Measurements from ENCODE around the gene OR52J3.
"Not testable (repeated sequence)": the region's sequence is repeated elsewhere in the genome, so short reads cannot be mapped to it uniquely, and the experiment has no call there.

The OR52J3 gene

DNA sequence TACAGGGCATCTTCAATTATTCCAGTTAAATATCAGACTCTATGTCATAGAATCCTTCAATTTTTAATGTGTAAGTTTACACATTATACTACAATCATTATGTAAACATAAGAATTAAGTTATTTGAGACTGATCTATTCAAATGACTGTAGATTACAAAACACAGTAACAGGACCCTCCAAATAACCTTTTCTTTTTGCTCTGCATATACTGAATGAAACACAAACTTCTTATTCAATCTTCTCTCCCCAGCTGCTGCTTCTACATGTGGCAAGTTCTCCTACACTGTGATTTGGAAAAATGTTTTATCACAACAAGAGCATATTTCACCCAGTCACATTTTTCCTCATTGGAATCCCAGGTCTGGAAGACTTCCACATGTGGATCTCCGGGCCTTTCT, at the start of gene OR52J3:
TSS of gene OR52J3 (plus strand) at position 301 of the 400 bp plus-strand sequence. CDS start at position 301, 0 bp downstream.
- no peak for DNase-seq (ENCODE audit: low spot score)

DNA sequence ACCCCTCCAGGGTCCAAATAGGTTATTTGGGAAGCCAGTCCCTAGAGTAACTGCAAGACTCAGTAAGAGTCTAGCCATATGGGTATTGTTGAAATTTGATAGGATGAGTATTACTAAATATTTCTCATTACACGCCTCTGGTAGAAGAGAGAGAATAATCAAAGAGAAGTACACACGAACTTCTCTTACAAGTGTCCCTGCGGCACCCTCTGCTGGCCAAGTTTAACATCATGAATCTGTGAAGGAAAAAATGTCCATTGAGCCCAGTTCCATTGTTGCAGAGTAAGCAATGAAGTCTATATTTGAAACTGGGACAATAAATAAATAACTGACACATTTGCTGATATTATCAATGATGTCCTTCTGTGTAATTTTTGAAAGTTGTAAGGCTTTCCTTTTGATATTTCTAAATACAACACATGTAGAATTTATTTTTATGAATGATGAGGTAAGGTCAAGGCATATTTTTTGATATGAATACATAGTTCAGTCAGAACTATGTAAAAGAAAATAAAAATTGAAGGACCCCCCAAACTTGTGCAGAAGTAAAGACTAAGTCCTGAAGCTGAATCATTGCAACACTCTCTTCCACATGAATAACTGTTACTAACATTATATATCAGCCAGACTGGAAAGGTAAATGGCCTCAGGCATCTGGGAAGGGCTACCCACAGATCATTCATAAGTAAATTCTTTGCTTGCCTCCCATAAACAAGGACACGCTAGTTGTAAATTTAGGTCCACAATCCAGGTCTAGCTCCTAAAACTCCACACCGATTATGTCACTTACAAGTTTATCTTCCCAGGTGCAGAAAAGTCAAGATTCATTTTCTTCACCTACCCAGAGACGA, 41.7 kb upstream of the OR52J3 start:
- peak; percentile 51 for DNase-seq (ENCODE audit: low spot score)

DNA sequence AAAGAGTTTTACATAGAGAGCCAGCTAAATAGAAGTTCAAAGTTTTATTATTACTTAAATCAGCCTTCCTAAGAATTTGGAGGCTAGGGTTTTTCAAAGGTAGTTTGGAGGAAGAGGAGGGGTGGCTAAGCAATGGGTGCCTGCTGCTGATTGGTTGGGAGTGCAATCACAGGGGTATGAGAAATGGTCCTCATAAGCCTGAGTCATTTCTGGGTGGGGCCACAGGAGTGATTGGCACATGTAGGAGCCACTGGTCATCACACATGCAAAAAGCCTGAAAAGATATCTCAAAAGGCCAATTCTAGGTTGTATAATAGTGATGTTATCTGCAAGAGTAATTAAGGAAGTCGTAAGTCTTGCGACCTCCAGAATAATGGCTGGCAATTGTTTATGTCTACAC, 38.8 kb upstream of the OR52J3 start:
- no peak for DNase-seq (ENCODE audit: low spot score)

- no peak for DNase-seq (ENCODE audit: low spot score)
These were observed 35.1 kb upstream of the OR52J3 start for GRCh38 chr11:5011254-5011653.

GRCh38 chr11:5013012-5013411, 33.3 kb upstream of the OR52J3 start:
- DNase-seq (ENCODE audit: low spot score), result no peak

GRCh38 chr11:5021996-5022395, 24.3 kb upstream of the OR52J3 start:
- DNase-seq (ENCODE audit: low spot score), result no peak

DNA sequence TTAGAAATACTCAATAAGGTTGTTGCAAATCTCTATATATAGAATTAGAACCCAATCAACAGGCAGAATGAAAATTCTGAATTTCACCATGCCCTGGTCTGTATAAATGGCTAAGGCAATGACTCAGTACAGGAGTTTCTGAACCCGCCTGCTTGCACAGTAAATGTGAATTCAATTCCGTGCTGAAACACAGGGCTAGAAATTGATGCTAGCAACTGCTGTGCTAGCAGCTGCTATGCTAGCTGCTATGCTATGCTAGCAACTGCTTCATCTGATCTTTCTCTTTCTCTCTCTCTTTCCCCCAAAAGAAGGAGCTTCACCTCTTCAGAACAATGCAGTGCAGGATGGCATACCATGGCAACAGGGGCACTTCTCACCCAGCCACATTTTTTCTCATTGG, 9.7 kb upstream of the OR52J3 start:
- no peak for DNase-seq (ENCODE audit: low spot score)

GRCh38 chr11:5037926-5038325, 8.4 kb upstream of the OR52J3 start:
- DNase-seq (ENCODE audit: low spot score), result no peak

GRCh38 chr11:5038341-5038740, 8.0 kb upstream of the OR52J3 start:
- no peak for DNase-seq (ENCODE audit: low spot score)

- no peak for DNase-seq (ENCODE audit: low spot score)
These were observed 5.5 kb upstream of the OR52J3 start for GRCh38 chr11:5040876-5041275.

DNA sequence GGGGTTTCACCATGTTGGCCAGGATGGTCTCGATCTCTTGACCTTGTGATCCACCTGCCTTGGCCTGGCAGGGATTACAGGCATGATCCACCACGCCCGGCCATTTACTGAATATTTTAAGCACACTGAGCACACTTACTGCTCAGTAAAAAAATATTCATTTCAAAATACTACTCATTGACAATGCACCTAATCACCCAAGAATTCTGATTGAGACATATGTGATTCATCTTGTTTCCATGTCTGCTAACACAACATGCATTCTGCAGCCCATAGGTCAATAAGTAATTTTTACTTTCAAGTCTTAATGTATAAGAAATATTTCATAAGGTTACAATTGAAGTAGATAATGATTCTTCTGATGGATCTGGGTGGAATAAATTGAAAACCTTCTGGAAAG, 4.2 kb upstream of the OR52J3 start:
- DNase-seq (ENCODE audit: low spot score), result no peak

GRCh38 chr11:5043380-5043779, 2.9 kb upstream of the OR52J3 start:
- no peak for DNase-seq (ENCODE audit: low spot score)

DNA sequence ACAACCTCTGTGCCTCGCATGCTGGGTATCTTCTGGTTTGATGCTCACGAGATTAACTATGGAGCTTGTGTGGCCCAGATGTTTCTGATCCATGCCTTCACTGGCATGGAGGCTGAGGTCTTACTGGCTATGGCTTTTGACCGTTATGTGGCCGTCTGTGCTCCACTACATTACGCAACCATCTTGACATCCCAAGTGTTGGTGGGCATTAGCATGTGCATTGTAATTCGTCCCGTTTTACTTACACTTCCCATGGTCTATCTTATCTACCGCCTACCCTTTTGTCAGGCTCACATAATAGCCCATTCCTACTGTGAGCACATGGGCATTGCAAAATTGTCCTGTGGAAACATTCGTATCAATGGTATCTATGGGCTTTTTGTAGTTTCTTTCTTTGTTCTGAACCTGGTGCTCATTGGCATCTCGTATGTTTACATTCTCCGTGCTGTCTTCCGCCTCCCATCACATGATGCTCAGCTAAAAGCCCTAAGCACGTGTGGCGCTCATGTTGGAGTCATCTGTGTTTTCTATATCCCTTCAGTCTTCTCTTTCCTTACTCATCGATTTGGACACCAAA, 516 bp downstream of the OR52J3 start:
- no peak for DNase-seq (ENCODE audit: low spot score)

GRCh38 chr11:5058679-5059078, 12.4 kb downstream of the OR52J3 start:
- not testable (repeated sequence) for DNase-seq (ENCODE audit: low spot score)

DNA sequence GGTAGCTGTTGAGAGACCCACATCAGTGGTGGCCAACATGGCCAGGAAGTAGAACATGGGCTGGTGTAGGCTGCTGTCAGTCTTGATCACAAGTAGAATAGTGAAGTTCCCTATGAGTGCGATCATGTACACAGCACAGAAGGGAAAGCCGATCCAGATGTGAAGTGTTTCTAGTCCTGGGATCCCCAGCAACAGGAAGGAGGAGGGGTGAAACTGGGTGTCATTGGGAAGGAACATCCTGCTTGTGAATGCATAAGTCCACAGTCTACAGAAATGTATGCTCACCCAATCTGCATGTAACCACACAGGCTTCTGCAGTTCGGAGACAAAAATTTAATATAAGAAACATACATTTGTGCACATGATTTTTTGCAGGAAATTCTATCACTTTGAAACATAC, 13.1 kb downstream of the OR52J3 start, which contains the start of gene OR52E2:
TSS of gene OR52E2 (minus strand) at position 237 of the 400 bp plus-strand sequence. CDS start at position 237, 0 bp downstream.
- no peak for DNase-seq (ENCODE audit: low spot score)

- DNase-seq (ENCODE audit: low spot score), result no peak
These were observed 18.7 kb downstream of the OR52J3 start for GRCh38 chr11:5065027-5065426.

DNA sequence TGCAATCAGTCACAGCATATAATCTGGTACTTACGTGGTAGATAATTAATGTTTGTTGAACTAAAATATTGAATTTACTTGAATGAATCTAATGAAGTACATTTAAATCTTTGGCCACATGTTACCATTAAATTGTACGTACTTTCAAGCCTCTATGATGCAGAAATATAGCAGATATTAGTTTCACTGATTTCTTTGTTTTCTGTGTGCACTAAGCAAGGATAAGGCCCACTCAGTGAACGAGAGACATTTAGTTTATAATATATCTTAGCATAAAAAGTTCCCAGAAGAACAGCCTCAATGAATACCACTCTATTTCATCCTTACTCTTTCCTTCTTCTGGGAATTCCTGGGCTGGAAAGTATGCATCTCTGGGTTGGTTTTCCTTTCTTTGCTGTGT, 22.9 kb downstream of the OR52J3 start, which contains the start of gene OR52E1:
TSS of gene OR52E1 (plus strand) at position 301 of the 400 bp plus-strand sequence.
- DNase-seq (ENCODE audit: low spot score), result no peak

- DNase-seq (ENCODE audit: low spot score), result no peak
These were observed 25.5 kb downstream of the OR52J3 start for GRCh38 chr11:5071799-5072198.

DNA sequence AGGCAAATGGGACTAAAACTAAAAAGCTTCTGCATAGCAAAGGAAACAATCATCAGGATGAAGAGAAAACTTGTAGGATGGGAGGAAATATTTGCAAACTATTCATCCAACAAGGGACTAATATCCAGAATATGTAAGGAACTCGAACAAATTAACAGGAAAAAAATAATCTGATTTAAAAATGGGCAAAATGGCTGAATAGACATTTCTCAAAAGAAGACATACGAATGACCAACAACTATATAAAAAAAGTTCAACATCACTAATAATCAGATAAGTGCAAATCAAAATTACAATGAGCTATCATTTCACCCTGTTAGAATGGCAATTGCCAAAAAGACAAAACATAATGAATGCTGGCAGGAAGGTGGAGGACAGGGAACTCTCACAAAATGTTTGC, 35.1 kb downstream of the OR52J3 start:
- no peak for DNase-seq (ENCODE audit: low spot score)

GRCh38 chr11:5083602-5084001, 37.3 kb downstream of the OR52J3 start:
- DNase-seq (ENCODE audit: low spot score), result no peak

- no peak for DNase-seq (ENCODE audit: low spot score)
These were observed 42.2 kb downstream of the OR52J3 start for GRCh38 chr11:5088556-5088955.

DNA sequence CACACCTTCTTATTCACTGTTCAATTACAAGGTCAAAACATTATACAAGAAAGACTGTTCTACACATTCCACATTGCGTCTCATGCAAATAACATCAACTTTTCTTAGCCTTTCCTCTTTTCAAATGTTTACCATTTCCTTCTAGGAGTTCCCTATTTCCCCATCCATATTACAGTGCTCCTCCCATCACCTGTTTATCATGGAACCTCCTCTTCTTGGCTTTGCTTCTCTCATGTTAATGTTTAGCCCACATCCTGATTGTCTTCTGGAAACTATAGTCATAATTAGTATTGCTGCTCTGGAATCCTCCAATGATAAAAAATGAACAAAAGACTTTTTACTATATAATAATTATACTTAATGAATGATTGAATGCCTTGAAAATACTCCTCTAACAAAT, 44.3 kb downstream of the OR52J3 start:
- DNase-seq (ENCODE audit: low spot score), result no peak

DNA sequence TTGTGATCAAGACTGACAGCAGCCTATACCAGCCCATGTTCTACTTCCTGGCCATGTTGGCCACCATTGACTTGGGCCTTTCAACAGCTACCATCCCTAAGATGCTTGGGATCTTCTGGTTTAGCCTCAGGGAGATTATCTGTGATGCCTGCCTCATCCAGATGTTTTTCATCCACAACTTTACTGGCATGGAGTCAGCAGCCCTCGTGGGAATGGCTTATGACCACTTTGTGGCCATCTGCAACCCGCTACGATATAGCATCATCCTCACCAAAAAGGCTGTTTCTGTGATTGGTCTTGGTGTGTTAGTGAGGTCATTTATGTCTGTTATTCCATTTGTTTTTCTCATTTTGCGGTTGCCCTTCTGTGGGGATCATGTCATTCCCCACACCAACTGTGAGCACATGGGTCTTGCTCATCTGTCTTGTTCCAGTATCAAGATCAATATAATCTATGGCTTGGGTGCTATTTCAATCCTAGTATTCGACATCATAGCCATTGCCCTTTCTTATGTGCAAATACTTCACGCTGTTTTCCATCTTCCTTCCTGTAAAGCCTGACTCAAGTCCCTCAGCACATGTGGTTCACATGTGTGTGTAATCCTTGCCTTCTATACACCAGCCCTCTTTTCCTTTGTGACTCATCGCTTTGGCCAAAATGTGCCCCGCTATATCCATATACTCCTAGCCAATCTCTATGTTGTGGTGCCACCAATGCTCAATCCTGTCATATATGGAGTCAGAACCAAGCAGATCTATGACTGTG, 46.7 kb downstream of the OR52J3 start:
- no peak for DNase-seq (ENCODE audit: low spot score)
